ENCODE data around the gene OR5K1. TPM values are rescaled to one million over a fixed set of nuclear protein-coding genes. Genes with fewer than 3 reads are reported as not detected.

Gene OR5K1
- total and polyA plus RNA-seq, 2 donors (not counting 3 experiments of a cell fraction or from before 2014, with no cell fraction given) = not detected

- Histone ChIP-seq H3K36me3 (ENCODE audit: control insufficient read depth in 2 of 2, extremely low read depth in 1 of 2, insufficient read depth in 2 of 2, low read length in 2 of 2) (no peaks in the 10 kb centered on the region), H3K4me2 (ENCODE audit: insufficient read depth, low read length) (no peak overlapping the region), H3K27me3 (ENCODE audit: control insufficient read depth in 2 of 2, insufficient read depth in 2 of 2, low read length in 2 of 2) (peaks cover 0 to 11% of the 10 kb centered on the region in 2 experiments), H4K20me1 (replicated peaks; ENCODE audit: control insufficient read depth, extremely low read depth, insufficient read depth, low read length) (no peaks in the 10 kb centered on the region), H3K9me3 (replicated peaks; ENCODE audit: control insufficient read depth, insufficient read depth, low read length) (no peaks in the 10 kb centered on the region), H3K9ac (replicated peaks; ENCODE audit: extremely low read depth, insufficient read depth, low read length) (no peak overlapping the region), H3K4me1 (ENCODE audit: control insufficient read depth, extremely low read depth, insufficient read depth, low read length) (no peaks in the 10 kb centered on the region), H3K27ac (ENCODE audit: insufficient read depth, low read depth, low read length) (no peak overlapping the region), H3K79me2 (ENCODE audit: control insufficient read depth, insufficient read depth, low read length) (no peaks in the 10 kb centered on the region), H2AFZ (ENCODE audit: low read depth, low read length) (no peak overlapping the region), H3K4me3 (replicated peaks in 1 of 3; ENCODE audit: insufficient read depth in 1 of 3, low read depth in 1 of 3, low read length in 3 of 3) (no peak overlapping the region), H3K9me1 (replicated peaks; ENCODE audit: control insufficient read depth, extremely low read depth, insufficient read depth, low read length) (no peaks in the 10 kb centered on the region)
- ChIA-PET POLR2A (no interaction called here), CTCF (no interaction called here)
- DNase-seq (ENCODE audit: low read depth, low spot score) = no peak
- peak; percentile 12 for FAIRE-seq
- dilution Hi-C loops (cut with MboI; ENCODE audit: extremely low pct_ligation_motif_present, low sequenced_read_pairs) (no loop called here), intact Hi-C loops (cut with micrococcal nuclease) (no loop called here)
- TF ChIP-seq MAX (IDR thresholded peaks at IDR 0.05; ENCODE audit: insufficient read depth, insufficient read length) (no peak), POLR2AphosphoS5 (IDR thresholded peaks at IDR 0.05; ENCODE audit: insufficient read depth, low read depth, low read length) (no peak)
- no TSS peak for BruUV-seq (replicated peaks)
Measured at GRCh38 chr3:98445949-98446406, 17.0 kb upstream of the OR5K1 start.

GRCh38 chr3:98449606-98450193 lies 13.3 kb upstream of the OR5K1 start:
- H3K79me2 ChIP-seq (ENCODE audit: control insufficient read depth, insufficient read depth, low read length) = no peaks in the 10 kb centered on the region
- H3K9me3 ChIP-seq (replicated peaks; ENCODE audit: control insufficient read depth, insufficient read depth, low read length) = no peaks in the 10 kb centered on the region
- intact Hi-C loops (cut with micrococcal nuclease) (no loop called here), dilution Hi-C loops (cut with MboI; ENCODE audit: extremely low pct_ligation_motif_present, low sequenced_read_pairs) (no loop called here)
- no peaks in the 10 kb centered on the region for H4K20me1 ChIP-seq (replicated peaks; ENCODE audit: control insufficient read depth, extremely low read depth, insufficient read depth, low read length)
- H3K4me3 ChIP-seq (replicated peaks in 1 of 3; ENCODE audit: insufficient read depth in 1 of 3, low read depth in 1 of 3, low read length in 3 of 3) = no peak overlapping the region
- H3K9ac ChIP-seq (replicated peaks; ENCODE audit: extremely low read depth, insufficient read depth, low read length) = no peak overlapping the region
- no peak overlapping the region for H3K4me2 ChIP-seq (ENCODE audit: insufficient read depth, low read length)
- FAIRE-seq (no peak), DNase-seq (ENCODE audit: low read depth, low spot score) (no peak)
- ChIA-PET CTCF (no interaction called here), POLR2A (no interaction called here)
- TF ChIP-seq JUN (IDR thresholded peaks at IDR 0.05; ENCODE audit: borderline replicate concordance, insufficient read depth, insufficient read length, low read depth) (no peak), CTCF (IDR thresholded peaks at IDR 0.05; ENCODE audit: extremely low read depth in 1 of 2, insufficient read depth in 1 of 2, low read depth in 1 of 2, low read length in 2 of 2) (no peak)
- peaks cover 0 to 6% of the 10 kb centered on the region in 2 experiments for H3K27me3 ChIP-seq (ENCODE audit: control insufficient read depth in 2 of 2, insufficient read depth in 2 of 2, low read length in 2 of 2)
- no peak overlapping the region for H3K27ac ChIP-seq (ENCODE audit: insufficient read depth, low read depth, low read length)
- no peaks in the 10 kb centered on the region for H3K4me1 ChIP-seq (ENCODE audit: control insufficient read depth, extremely low read depth, insufficient read depth, low read length)
- no peak overlapping the region for H2AFZ ChIP-seq (ENCODE audit: low read depth, low read length)
- H3K9me1 ChIP-seq (replicated peaks; ENCODE audit: control insufficient read depth, extremely low read depth, insufficient read depth, low read length) = no peaks in the 10 kb centered on the region
- BruUV-seq (replicated peaks) = no TSS peak
- H3K36me3 ChIP-seq (ENCODE audit: control insufficient read depth in 2 of 2, extremely low read depth in 1 of 2, insufficient read depth in 2 of 2, low read length in 2 of 2) = no peaks in the 10 kb centered on the region

Measured in endothelial cell of umbilical vein (primary cell).